Measurements from ENCODE around the gene CLTRN. TPM values are rescaled to one million over a fixed set of nuclear protein-coding genes. Genes with fewer than 3 reads are reported as not detected.
A peak's percentile ranks its signal among the peaks of the same experiment; 100 is the strongest.

Gene CLTRN
- total RNA-seq, 3 donors from 2014 or later (not counting 1 experiment from before 2014, with no cell fraction given) = 0.28 TPM; not detected in 2

- Histone ChIP-seq H3K4me1 (ENCODE audit: control insufficient read depth, insufficient read depth, low read length) (peaks cover 3% of the 10 kb centered on the region), H3K27me3 (ENCODE audit: control insufficient read depth, insufficient read depth, low read length) (no peaks in the 10 kb centered on the region), H3K36me3 (ENCODE audit: control insufficient read depth, insufficient read depth, low read length) (no peaks in the 10 kb centered on the region), H3K27ac (ENCODE audit: low read length) (peak overlapping the region; percentile 59), H3K9me3 (ENCODE audit: control insufficient read depth, insufficient read depth, low read length) (no peaks in the 10 kb centered on the region), H3K4me3 (ENCODE audit: low read length) (peak overlapping the region; percentile 27)
- ATAC-seq (peak in 2 of 3 donors; percentile 34 to 61), DNase-seq (peak in 1 of 2 donors; percentile 2)
- intact Hi-C loops (cut with micrococcal nuclease) = no loop called here
- TF ChIP-seq CTCF (IDR thresholded peaks at IDR 0.05) = no peak
- Mint-ChIP-seq H3K4me1 (peaks cover 24 to 37% of the 10 kb centered on the region in 2 donors), H3K4me3 (peak overlapping the region; percentile 73), H3K27me3 (ENCODE audit: low read depth in 2 of 2) (peaks cover 0 to 8% of the 10 kb centered on the region in 2 donors), H3K27ac (peak overlapping the region; percentile 59 to 79), H3K9me3 (no peaks in the 10 kb centered on the region), H3K36me3 (no peaks in the 10 kb centered on the region)
- 40% methylated on average over 1 of the region's 7 CpGs for WGBS (ENCODE audit: insufficient coverage)
These were observed 20.6 kb downstream of the CLTRN start for GRCh38 chrX:15643786-15644559.

GRCh38 chrX:15631637-15632036 is 33.0 kb downstream of the CLTRN start:
- no peak overlapping the region for H3K4me3 Mint-ChIP-seq

GRCh38 chrX:15623054-15623453 is 41.6 kb downstream of the CLTRN start:
- no peak overlapping the region for H3K27ac ChIP-seq (ENCODE audit: low read length)
- no peaks in the 10 kb centered on the region for H3K4me1 Mint-ChIP-seq
- no peak overlapping the region for H3K4me3 Mint-ChIP-seq
- H3K27me3 ChIP-seq (ENCODE audit: control insufficient read depth, insufficient read depth, low read length) = no peaks in the 10 kb centered on the region
- H3K27me3 Mint-ChIP-seq (ENCODE audit: low read depth in 2 of 2) = peaks cover 0 to 51% of the 10 kb centered on the region in 2 donors
- no peak overlapping the region for H3K4me3 ChIP-seq (ENCODE audit: low read length)
- no peak for TF ChIP-seq CTCF (IDR thresholded peaks at IDR 0.05)
- H3K9me3 ChIP-seq (ENCODE audit: control insufficient read depth, insufficient read depth, low read length) = no peaks in the 10 kb centered on the region
- no peaks in the 10 kb centered on the region for H3K9me3 Mint-ChIP-seq
- no peak for ATAC-seq
- intact Hi-C loops (cut with micrococcal nuclease) = no loop called here
- H3K27ac Mint-ChIP-seq = no peak overlapping the region
- DNase-seq = no peak
- no peaks in the 10 kb centered on the region for H3K36me3 Mint-ChIP-seq
- no peaks in the 10 kb centered on the region for H3K36me3 ChIP-seq (ENCODE audit: control insufficient read depth, insufficient read depth, low read length)
- WGBS (ENCODE audit: insufficient coverage) = 94% methylated on average over 1 of the region's 1 CpG
- no peaks in the 10 kb centered on the region for H3K4me1 ChIP-seq (ENCODE audit: control insufficient read depth, insufficient read depth, low read length)

More at GRCh38 chrX:15631637-15632036, 33.0 kb downstream of the CLTRN start:
- no peaks in the 10 kb centered on the region for H3K27me3 ChIP-seq (ENCODE audit: control insufficient read depth, insufficient read depth, low read length)
- TF ChIP-seq CTCF (IDR thresholded peaks at IDR 0.05) = no peak
- Mint-ChIP-seq H3K9me3 (no peaks in the 10 kb centered on the region), H3K36me3 (no peaks in the 10 kb centered on the region), H3K27ac (no peak overlapping the region), H3K27me3 (ENCODE audit: low read depth in 2 of 2) (peaks cover 6 to 35% of the 10 kb centered on the region in 2 donors), H3K4me1 (no peaks in the 10 kb centered on the region)
- H3K36me3 ChIP-seq (ENCODE audit: control insufficient read depth, insufficient read depth, low read length) = no peaks in the 10 kb centered on the region
- intact Hi-C loops (cut with micrococcal nuclease) = no loop called here
- no peaks in the 10 kb centered on the region for H3K4me1 ChIP-seq (ENCODE audit: control insufficient read depth, insufficient read depth, low read length)
- H3K9me3 ChIP-seq (ENCODE audit: control insufficient read depth, insufficient read depth, low read length) = no peaks in the 10 kb centered on the region
- DNase-seq (no peak), ATAC-seq (no peak)
- no peak overlapping the region for H3K4me3 ChIP-seq (ENCODE audit: low read length)
- no peak overlapping the region for H3K27ac ChIP-seq (ENCODE audit: low read length)
